HG02571 (cell line): Measurements from ENCODE around the gene SCN7A.
"Not testable (repeated sequence)": the region's sequence is repeated elsewhere in the genome, so short reads cannot be mapped to it uniquely, and the experiment has no call there.

Source experiments
- ATAC-seq: cut with Tn5 transposase; IDR thresholded peaks from one replicate; pipeline ENCODE4 v1.9.1; 2021; ENCODE audit warnings: mild to moderate bottlenecking, moderate library complexity; ENCODE audit not compliant: unreplicated experiment

SCN7A gene

GRCh38 chr2:166360906-166361305 lies 133.1 kb downstream of the SCN7A start:
- no peak for ATAC-seq

DNA sequence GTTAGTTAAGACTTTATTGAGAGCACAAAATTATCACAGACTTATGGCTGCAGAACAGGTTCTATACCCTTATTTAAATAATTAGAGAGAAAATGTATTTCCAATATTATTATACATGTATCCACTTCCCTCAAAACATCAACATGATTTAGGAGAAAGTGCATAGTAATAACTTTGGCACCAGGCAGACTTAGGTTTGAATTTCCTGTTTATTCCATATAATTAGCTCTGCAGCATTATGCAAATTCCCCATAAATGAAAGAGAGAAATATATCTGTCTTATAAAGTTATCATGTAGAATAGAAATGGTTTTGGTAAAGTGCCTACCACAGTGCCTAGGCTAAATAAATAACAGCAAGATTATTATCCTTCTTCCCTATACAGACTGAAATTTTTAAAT lies 133.6 kb downstream of the SCN7A start:
- ATAC-seq = no peak

DNA sequence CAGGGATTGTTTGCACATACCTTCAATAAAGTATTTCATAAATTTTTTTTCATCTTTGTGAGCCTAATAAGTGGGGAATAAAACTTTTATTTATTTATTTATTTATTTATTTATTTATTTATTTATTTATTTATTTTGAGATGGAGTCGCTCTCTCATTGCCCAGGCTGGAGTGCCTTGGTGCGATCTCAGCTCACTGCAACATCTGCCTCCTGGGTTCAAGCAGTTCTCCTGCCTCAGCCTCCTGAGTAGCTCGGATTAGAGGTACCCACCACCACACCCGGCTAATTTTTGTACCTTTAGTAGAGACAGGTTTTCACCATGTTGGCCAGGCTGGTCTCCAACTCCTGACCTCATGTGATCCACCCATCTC lies 136.1 kb downstream of the SCN7A start:
- ATAC-seq = not testable (repeated sequence)

GRCh38 chr2:166357068-166357949 lies 136.7 kb downstream of the SCN7A start:
- ATAC-seq = no peak
